Measurements from ENCODE around the gene CDC6. TPM values are rescaled to one million over a fixed set of nuclear protein-coding genes. Genes with fewer than 3 reads are reported as not detected.

CDC6 gene
- total and polyA plus RNA-seq, 2 donors (not counting 3 experiments of a cell fraction or from before 2014, with no cell fraction given) = 15.5 to 55.2 TPM

DNA sequence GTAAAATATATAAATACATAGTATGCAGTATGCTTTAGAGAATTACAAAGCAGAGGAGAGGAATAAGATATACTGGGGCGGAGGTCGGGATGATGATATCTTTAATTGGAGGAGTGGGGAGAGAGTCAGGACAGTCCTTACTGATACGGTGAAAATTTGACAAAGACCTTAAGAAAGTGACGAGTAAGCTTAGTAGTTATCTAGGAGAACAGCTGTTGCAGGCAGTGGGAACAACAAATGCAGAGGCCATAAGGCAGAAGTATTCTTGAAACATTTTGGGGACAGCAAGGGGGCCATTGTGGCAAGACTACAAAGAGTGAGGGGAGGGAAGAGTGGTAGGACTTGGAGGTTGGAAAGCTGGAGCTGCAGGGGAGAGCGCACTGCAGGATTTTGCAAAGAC, 22.3 kb upstream of the CDC6 start:
- Histone ChIP-seq H3K36me3 (ENCODE audit: control insufficient read depth in 2 of 2, extremely low read depth in 1 of 2, insufficient read depth in 2 of 2, low read length in 2 of 2) (peaks cover 16 to 31% of the 10 kb centered on the region in 2 experiments), H3K27ac (ENCODE audit: insufficient read depth, low read depth, low read length) (no peak overlapping the region), H2AFZ (ENCODE audit: low read depth, low read length) (no peak overlapping the region), H3K4me3 (replicated peaks in 1 of 3; ENCODE audit: insufficient read depth in 1 of 3, low read depth in 1 of 3, low read length in 3 of 3) (no peak overlapping the region), H4K20me1 (replicated peaks; ENCODE audit: control insufficient read depth, extremely low read depth, insufficient read depth, low read length) (no peaks in the 10 kb centered on the region), H3K79me2 (ENCODE audit: control insufficient read depth, insufficient read depth, low read length) (no peaks in the 10 kb centered on the region), H3K9ac (replicated peaks; ENCODE audit: extremely low read depth, insufficient read depth, low read length) (no peak overlapping the region), H3K4me2 (ENCODE audit: insufficient read depth, low read length) (no peak overlapping the region), H3K27me3 (ENCODE audit: control insufficient read depth in 2 of 2, insufficient read depth in 2 of 2, low read length in 2 of 2) (no peaks in the 10 kb centered on the region), H3K9me1 (replicated peaks; ENCODE audit: control insufficient read depth, extremely low read depth, insufficient read depth, low read length) (no peaks in the 10 kb centered on the region), H3K9me3 (replicated peaks; ENCODE audit: control insufficient read depth, insufficient read depth, low read length) (no peaks in the 10 kb centered on the region), H3K4me1 (ENCODE audit: control insufficient read depth, extremely low read depth, insufficient read depth, low read length) (no peaks in the 10 kb centered on the region)
- no TSS peak for BruUV-seq (replicated peaks)
- dilution Hi-C loops (cut with MboI; ENCODE audit: extremely low pct_ligation_motif_present, low sequenced_read_pairs) (no loop called here), intact Hi-C loops (cut with micrococcal nuclease) (no loop called here)
- TF ChIP-seq FOS (IDR thresholded peaks at IDR 0.05; ENCODE audit: borderline replicate concordance, insufficient read depth, low read length) = no peak
- TF ChIP-seq EZH2 (IDR thresholded peaks at IDR 0.05; ENCODE audit: borderline replicate concordance, low read depth, low read length, severe bottlenecking) = no peak
- no peak for TF ChIP-seq POLR2AphosphoS5 (IDR thresholded peaks at IDR 0.05; ENCODE audit: insufficient read depth, low read depth, low read length)
- TF ChIP-seq MAX (IDR thresholded peaks at IDR 0.05; ENCODE audit: insufficient read depth, insufficient read length) = no peak
- no peak for TF ChIP-seq GATA2 (IDR thresholded peaks at IDR 0.05; ENCODE audit: insufficient read depth, insufficient read length, low read depth, low read length)
- TF ChIP-seq POLR2A (IDR thresholded peaks at IDR 0.05; ENCODE audit: low read depth, low read length) = no peak
- TF ChIP-seq JUN (IDR thresholded peaks at IDR 0.05; ENCODE audit: borderline replicate concordance, insufficient read depth, insufficient read length, low read depth) = no peak
- no peak for TF ChIP-seq CTCF (IDR thresholded peaks at IDR 0.05; ENCODE audit: extremely low read depth in 1 of 2, insufficient read depth in 1 of 2, low read depth in 1 of 2, low read length in 2 of 2)
- no peak for TF ChIP-seq MYC (IDR thresholded peaks at IDR 0.05; ENCODE audit: low read depth, low read length)
- ChIA-PET POLR2A (no interaction called here), CTCF (no interaction called here)
- no peak for FAIRE-seq
- DNase-seq (ENCODE audit: low read depth, low spot score) = no peak

All from endothelial cell of umbilical vein (primary cell).